GM12864 (cell line): ENCODE results near the gene SLC5A6.

Experiments
- DNase-seq: peaks from one replicate; pipeline ENCODE4 v3.0.0-alpha.2; 2011; ENCODE audit warnings: low read depth
- H3K4me3 ChIP-seq: 2 replicates; pipeline ENCODE4 v1.5.1; 2011; ENCODE audit warnings: mild to moderate bottlenecking, low read depth, low read length, control low read depth
- TF ChIP-seq, protein P1 (sequence below): IDR thresholded peaks from 2 replicates; pipeline ENCODE4 v1.5.1; 2011; ENCODE audit warnings: low read depth, mild to moderate bottlenecking, moderate library complexity, low read length, control low read depth, inconsistent platforms; ENCODE audit errors: missing control alignments

The SLC5A6 gene

DNA sequence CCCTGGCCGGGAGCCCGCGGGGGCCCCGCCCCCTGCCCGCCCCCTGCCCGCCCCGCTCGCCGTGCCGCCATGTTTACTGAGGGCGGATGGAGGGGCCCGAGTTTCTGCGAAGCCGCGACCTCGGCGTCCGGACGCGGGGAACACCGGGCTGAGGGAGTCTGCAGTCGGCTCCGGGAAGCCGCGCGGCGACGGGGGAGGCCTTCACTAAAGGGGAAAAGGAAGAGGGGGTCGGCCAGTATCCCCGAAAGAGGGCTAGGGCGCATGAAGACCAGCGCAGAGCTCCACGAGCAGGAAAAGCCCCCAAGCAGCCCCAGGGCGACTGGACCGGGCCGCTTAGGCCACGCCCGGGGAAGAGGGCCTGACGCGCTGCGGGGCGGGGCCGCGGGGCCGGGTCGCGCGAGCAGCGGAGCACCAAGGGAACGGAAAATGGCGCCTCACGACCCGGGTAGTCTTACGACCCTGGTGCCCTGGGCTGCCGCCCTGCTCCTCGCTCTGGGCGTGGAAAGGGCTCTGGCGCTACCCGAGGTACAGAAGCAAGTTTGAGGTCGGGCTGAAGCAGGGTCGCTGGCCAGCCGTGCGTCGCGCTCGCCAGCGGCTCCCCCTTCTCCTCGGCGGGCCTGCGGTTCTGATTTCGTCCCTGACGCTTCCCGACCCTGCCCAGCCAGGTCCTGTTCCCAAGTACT, at the start of gene SLC5A6, which contains the start of gene ATRAID:
SLC5A6 (minus strand) TSS at position 326 of the 683 bp plus-strand sequence. CDS start 4,618 bp downstream, outside the sequence.
ATRAID (plus strand) TSS at position 99 of the 683 bp plus-strand sequence; CDS start at position 427, 328 bp downstream.
- TF ChIP-seq, protein P1, sequence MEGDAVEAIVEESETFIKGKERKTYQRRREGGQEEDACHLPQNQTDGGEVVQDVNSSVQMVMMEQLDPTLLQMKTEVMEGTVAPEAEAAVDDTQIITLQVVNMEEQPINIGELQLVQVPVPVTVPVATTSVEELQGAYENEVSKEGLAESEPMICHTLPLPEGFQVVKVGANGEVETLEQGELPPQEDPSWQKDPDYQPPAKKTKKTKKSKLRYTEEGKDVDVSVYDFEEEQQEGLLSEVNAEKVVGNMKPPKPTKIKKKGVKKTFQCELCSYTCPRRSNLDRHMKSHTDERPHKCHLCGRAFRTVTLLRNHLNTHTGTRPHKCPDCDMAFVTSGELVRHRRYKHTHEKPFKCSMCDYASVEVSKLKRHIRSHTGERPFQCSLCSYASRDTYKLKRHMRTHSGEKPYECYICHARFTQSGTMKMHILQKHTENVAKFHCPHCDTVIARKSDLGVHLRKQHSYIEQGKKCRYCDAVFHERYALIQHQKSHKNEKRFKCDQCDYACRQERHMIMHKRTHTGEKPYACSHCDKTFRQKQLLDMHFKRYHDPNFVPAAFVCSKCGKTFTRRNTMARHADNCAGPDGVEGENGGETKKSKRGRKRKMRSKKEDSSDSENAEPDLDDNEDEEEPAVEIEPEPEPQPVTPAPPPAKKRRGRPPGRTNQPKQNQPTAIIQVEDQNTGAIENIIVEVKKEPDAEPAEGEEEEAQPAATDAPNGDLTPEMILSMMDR: no peak
- H3K4me3 ChIP-seq: peak within 1 kb of the TSS; percentile 66
- DNase-seq: no peak

DNA sequence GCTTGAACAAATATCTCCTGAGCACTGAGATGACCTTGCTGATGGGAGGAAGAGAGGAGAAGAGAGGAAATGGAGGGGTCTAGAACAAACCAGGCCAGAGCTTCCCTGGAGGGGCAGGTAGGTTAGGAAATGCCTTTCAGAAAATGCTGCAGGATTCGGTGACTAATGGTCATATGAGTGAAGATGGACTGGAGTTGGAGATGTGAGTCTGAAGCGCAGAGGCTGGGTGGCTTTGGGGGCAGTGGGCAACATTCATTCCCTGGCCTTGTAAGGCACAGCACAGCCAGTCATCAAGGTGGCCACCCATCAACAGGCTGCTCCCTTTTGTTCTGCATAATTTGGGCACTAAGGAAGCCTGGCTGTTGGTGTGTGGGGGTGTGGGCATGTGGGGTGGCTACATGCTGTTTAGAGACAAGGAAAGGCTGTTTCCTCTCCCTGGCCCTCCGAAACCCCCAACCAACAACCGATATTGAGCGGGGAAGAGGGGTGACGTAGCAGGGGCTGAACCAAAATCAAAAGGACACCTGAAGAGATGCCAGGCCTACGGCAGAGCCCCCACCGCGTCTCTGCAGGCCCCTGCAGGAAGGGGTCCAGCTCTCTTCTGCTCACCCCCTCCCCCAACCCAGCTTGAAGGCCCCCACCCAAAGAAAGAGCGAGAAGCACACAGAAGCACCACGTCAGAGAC, 49.3 kb upstream of the SLC5A6 start:
- TF ChIP-seq, protein P1: no peak
- no peak for DNase-seq
- H3K4me3 ChIP-seq: no peak overlapping the region

- TF ChIP-seq, protein P1: no peak
- no peak for DNase-seq
- no peak overlapping the region for H3K4me3 ChIP-seq
Measured at GRCh38 chr2:27258051-27258450, 46.0 kb upstream of the SLC5A6 start.

GRCh38 chr2:27256855-27257454, 44.9 kb upstream of the SLC5A6 start:
- no peak overlapping the region for H3K4me3 ChIP-seq
- no peak for DNase-seq
- TF ChIP-seq, protein P1: no peak

- DNase-seq: no peak
- no peak overlapping the region for H3K4me3 ChIP-seq
- TF ChIP-seq, protein P1: no peak
Measured at GRCh38 chr2:27255660-27256059, 43.6 kb upstream of the SLC5A6 start.

GRCh38 chr2:27255187-27255586, 43.1 kb upstream of the SLC5A6 start:
- no peak overlapping the region for H3K4me3 ChIP-seq
- no peak for DNase-seq
- TF ChIP-seq, protein P1: no peak
